Measurements from ENCODE around the gene BPI.
A peak's percentile ranks its signal among the peaks of the same experiment; 100 is the strongest.

Gene BPI

GRCh38 chr20:38299963-38300362 is 4.0 kb upstream of the BPI start:
- H3K36me3 ChIP-seq (replicated peaks) = no peaks in the 10 kb centered on the region
- in situ Hi-C loops (cut with HindIII; ENCODE audit: low pct_ligation_motif_present, low sequenced_read_pairs) = no loop called here
- no peak overlapping the region for H3K27ac ChIP-seq
- no peak for TF ChIP-seq CTCF (IDR thresholded peaks at IDR 0.05; ENCODE audit: low read depth, low read length, missing control alignments)
- H3K4me3 ChIP-seq (ENCODE audit: low read depth, low read length) = no peak overlapping the region
- H3K27me3 ChIP-seq (replicated peaks) = no peaks in the 10 kb centered on the region
- DNase-seq = no peak

- no peak for DNase-seq
- Histone ChIP-seq H3K27me3 (replicated peaks) (no peaks in the 10 kb centered on the region), H3K36me3 (replicated peaks) (no peaks in the 10 kb centered on the region), H3K4me3 (ENCODE audit: low read depth, low read length) (no peak overlapping the region), H3K27ac (no peak overlapping the region)
- TF ChIP-seq CTCF (IDR thresholded peaks at IDR 0.05; ENCODE audit: low read depth, low read length, missing control alignments) = no peak
- in situ Hi-C loops (cut with HindIII; ENCODE audit: low pct_ligation_motif_present, low sequenced_read_pairs) = no loop called here
These were observed 3.5 kb upstream of the BPI start for GRCh38 chr20:38300438-38300837.

- DNase-seq = no peak
- in situ Hi-C loops (cut with HindIII; ENCODE audit: low pct_ligation_motif_present, low sequenced_read_pairs) = no loop called here
- TF ChIP-seq CTCF (IDR thresholded peaks at IDR 0.05; ENCODE audit: low read depth, low read length, missing control alignments) = no peak
- Histone ChIP-seq H3K36me3 (replicated peaks) (no peaks in the 10 kb centered on the region), H3K27me3 (replicated peaks) (no peaks in the 10 kb centered on the region), H3K27ac (no peak overlapping the region), H3K4me3 (ENCODE audit: low read depth, low read length) (no peak overlapping the region)
These were observed 2.6 kb upstream of the BPI start for GRCh38 chr20:38301309-38301708.

- no peak overlapping the region for H3K27ac ChIP-seq
- no peak for TF ChIP-seq CTCF (IDR thresholded peaks at IDR 0.05; ENCODE audit: low read depth, low read length, missing control alignments)
- no peaks in the 10 kb centered on the region for H3K36me3 ChIP-seq (replicated peaks)
- H3K27me3 ChIP-seq (replicated peaks) = no peaks in the 10 kb centered on the region
- no peak for DNase-seq
- in situ Hi-C loops (cut with HindIII; ENCODE audit: low pct_ligation_motif_present, low sequenced_read_pairs) = no loop called here
- H3K4me3 ChIP-seq (ENCODE audit: low read depth, low read length) = no peak overlapping the region
These were observed 1.2 kb upstream of the BPI start for GRCh38 chr20:38302786-38303185.

- Histone ChIP-seq H3K4me3 (ENCODE audit: low read depth, low read length) (no peak overlapping the region), H3K27me3 (replicated peaks) (no peaks in the 10 kb centered on the region), H3K27ac (no peak overlapping the region), H3K36me3 (replicated peaks) (no peaks in the 10 kb centered on the region)
- in situ Hi-C loops (cut with HindIII; ENCODE audit: low pct_ligation_motif_present, low sequenced_read_pairs) = no loop called here
- DNase-seq = peak; percentile 49
- peak; percentile 82 for TF ChIP-seq CTCF (IDR thresholded peaks at IDR 0.05; ENCODE audit: low read depth, low read length, missing control alignments)
These were observed 990 bp downstream of the BPI start for GRCh38 chr20:38304845-38305447.

- no peak for TF ChIP-seq CTCF (IDR thresholded peaks at IDR 0.05; ENCODE audit: low read depth, low read length, missing control alignments)
- no peak for DNase-seq
- no peak overlapping the region for H3K4me3 ChIP-seq (ENCODE audit: low read depth, low read length)
- in situ Hi-C loops (cut with HindIII; ENCODE audit: low pct_ligation_motif_present, low sequenced_read_pairs) = no loop called here
- H3K36me3 ChIP-seq (replicated peaks) = no peaks in the 10 kb centered on the region
- no peak overlapping the region for H3K27ac ChIP-seq
- H3K27me3 ChIP-seq (replicated peaks) = no peaks in the 10 kb centered on the region
These were observed 1.6 kb downstream of the BPI start for GRCh38 chr20:38305541-38305940.

Data from brain microvascular endothelial cell (primary cell).